GM12864 (cell line): ENCODE results near the gene MAGED1.

Experiments
- DNase-seq: peaks from one replicate; pipeline ENCODE4 v3.0.0-alpha.2; 2011; ENCODE audit warnings: low read depth
- H3K4me3 ChIP-seq: 2 replicates; pipeline ENCODE4 v1.5.1; 2011; ENCODE audit warnings: mild to moderate bottlenecking, low read depth, low read length, control low read depth
- CTCF ChIP-seq: IDR thresholded peaks from 2 replicates; pipeline ENCODE4 v1.5.1; 2011; ENCODE audit warnings: low read depth, mild to moderate bottlenecking, moderate library complexity, low read length, control low read depth, inconsistent platforms; ENCODE audit errors: missing control alignments

The MAGED1 gene

GRCh38 chrX:51855698-51856097 is 37.7 kb upstream of the MAGED1 start:
- DNase-seq = no peak
- TF ChIP-seq CTCF = no peak

GRCh38 chrX:51857159-51857733 is 36.2 kb upstream of the MAGED1 start:
- no peak for TF ChIP-seq CTCF
- H3K4me3 ChIP-seq = no peak overlapping the region
- no peak for DNase-seq

More at GRCh38 chrX:51855698-51856097, 37.7 kb upstream of the MAGED1 start:
- H3K4me3 ChIP-seq = no peak overlapping the region

GRCh38 chrX:51860679-51861078 is 32.7 kb upstream of the MAGED1 start:
- no peak overlapping the region for H3K4me3 ChIP-seq
- DNase-seq = no peak
- peak; percentile 53 for TF ChIP-seq CTCF

GRCh38 chrX:51862920-51863319 is 30.5 kb upstream of the MAGED1 start:
- no peak overlapping the region for H3K4me3 ChIP-seq
- TF ChIP-seq CTCF = no peak

GRCh38 chrX:51866210-51866609 is 27.2 kb upstream of the MAGED1 start:
- H3K4me3 ChIP-seq = no peak overlapping the region
- no peak for DNase-seq
- TF ChIP-seq CTCF = no peak

More at GRCh38 chrX:51862920-51863319, 30.5 kb upstream of the MAGED1 start:
- no peak for DNase-seq

- no peak for TF ChIP-seq CTCF
- DNase-seq = no peak
- H3K4me3 ChIP-seq = no peak overlapping the region
Observed at GRCh38 chrX:51867626-51868025, 25.8 kb upstream of the MAGED1 start.

- TF ChIP-seq CTCF = no peak
- H3K4me3 ChIP-seq = no peak overlapping the region
- DNase-seq = no peak
Observed at GRCh38 chrX:51870354-51870753, 23.1 kb upstream of the MAGED1 start.
